ENCODE data around the gene PPP4R4. TPM values are rescaled to one million over a fixed set of nuclear protein-coding genes. Genes with fewer than 3 reads are reported as not detected.
"Not testable (repeated sequence)": the region's sequence is repeated elsewhere in the genome, so short reads cannot be mapped to it uniquely, and the experiment has no call there.

The PPP4R4 gene
- total RNA-seq, 3 donors from 2014 or later (not counting 1 experiment from before 2014, with no cell fraction given), result 0.52 to 0.58 TPM; not detected in 1

DNA sequence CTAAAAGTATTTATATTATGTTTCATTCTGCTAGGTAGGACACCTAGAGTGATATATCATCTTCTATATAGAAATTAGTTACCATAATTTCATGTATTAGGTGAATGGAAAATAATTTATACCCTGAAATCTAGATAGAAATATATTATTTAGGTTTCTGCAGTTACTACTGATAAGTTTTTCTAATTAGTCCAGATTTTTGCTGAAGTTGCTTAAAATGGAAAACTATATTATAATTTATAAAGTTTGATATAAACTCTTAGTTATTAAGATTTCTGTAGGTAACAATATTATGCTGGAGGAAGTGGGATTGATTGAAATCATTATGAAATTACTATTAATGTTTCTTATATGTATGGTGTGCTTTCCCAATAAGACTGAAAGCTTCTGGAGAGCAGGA lies 62.9 kb downstream of the PPP4R4 start:
- H3K4me1 Mint-ChIP-seq, result no peaks in the 10 kb centered on the region
- DNase-seq (no peak), ATAC-seq (no peak)
- Histone ChIP-seq H3K4me3 (ENCODE audit: low read length) (no peak overlapping the region), H3K4me1 (ENCODE audit: control insufficient read depth, insufficient read depth, low read length) (no peaks in the 10 kb centered on the region), H3K36me3 (ENCODE audit: control insufficient read depth, insufficient read depth, low read length) (no peaks in the 10 kb centered on the region), H3K27ac (ENCODE audit: low read length) (no peak overlapping the region), H3K9me3 (ENCODE audit: control insufficient read depth, insufficient read depth, low read length) (no peaks in the 10 kb centered on the region), H3K27me3 (ENCODE audit: control insufficient read depth, insufficient read depth, low read length) (no peaks in the 10 kb centered on the region)
- TF ChIP-seq, protein P1, sequence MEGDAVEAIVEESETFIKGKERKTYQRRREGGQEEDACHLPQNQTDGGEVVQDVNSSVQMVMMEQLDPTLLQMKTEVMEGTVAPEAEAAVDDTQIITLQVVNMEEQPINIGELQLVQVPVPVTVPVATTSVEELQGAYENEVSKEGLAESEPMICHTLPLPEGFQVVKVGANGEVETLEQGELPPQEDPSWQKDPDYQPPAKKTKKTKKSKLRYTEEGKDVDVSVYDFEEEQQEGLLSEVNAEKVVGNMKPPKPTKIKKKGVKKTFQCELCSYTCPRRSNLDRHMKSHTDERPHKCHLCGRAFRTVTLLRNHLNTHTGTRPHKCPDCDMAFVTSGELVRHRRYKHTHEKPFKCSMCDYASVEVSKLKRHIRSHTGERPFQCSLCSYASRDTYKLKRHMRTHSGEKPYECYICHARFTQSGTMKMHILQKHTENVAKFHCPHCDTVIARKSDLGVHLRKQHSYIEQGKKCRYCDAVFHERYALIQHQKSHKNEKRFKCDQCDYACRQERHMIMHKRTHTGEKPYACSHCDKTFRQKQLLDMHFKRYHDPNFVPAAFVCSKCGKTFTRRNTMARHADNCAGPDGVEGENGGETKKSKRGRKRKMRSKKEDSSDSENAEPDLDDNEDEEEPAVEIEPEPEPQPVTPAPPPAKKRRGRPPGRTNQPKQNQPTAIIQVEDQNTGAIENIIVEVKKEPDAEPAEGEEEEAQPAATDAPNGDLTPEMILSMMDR (IDR thresholded peaks at IDR 0.05), result no peak
- no peaks in the 10 kb centered on the region for H3K36me3 Mint-ChIP-seq
- intact Hi-C loops (cut with micrococcal nuclease), result no loop called here
- H3K27ac Mint-ChIP-seq, result no peak overlapping the region
- H3K9me3 Mint-ChIP-seq, result no peaks in the 10 kb centered on the region
- no peak overlapping the region for H3K4me3 Mint-ChIP-seq
- peaks cover 0 to 4% of the 10 kb centered on the region in 2 donors for H3K27me3 Mint-ChIP-seq (ENCODE audit: low read depth in 2 of 2)

DNA sequence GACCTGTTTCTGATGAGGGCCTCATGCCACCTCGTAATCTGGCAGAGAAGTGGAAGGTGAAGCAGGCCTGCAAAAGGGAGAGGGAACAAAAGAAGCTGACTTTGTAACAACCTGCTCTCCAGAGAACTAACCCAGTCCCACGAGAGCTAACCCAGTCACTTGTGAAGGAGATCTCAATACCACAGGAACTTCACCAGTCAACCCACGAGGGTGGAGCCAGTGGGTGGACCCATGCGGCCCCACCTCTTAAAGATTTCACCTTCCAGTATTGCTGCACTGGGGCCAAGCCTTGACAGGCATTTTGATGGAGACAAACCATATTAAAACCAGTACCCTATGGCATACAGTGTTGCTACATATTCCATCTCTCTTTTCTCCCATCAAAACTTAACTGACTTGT lies 63.9 kb downstream of the PPP4R4 start:
- ATAC-seq, result no peak
- H3K9me3 Mint-ChIP-seq, result no peaks in the 10 kb centered on the region
- H3K36me3 Mint-ChIP-seq, result no peaks in the 10 kb centered on the region
- Histone ChIP-seq H3K36me3 (ENCODE audit: control insufficient read depth, insufficient read depth, low read length) (no peaks in the 10 kb centered on the region), H3K27me3 (ENCODE audit: control insufficient read depth, insufficient read depth, low read length) (peaks cover 2% of the 10 kb centered on the region), H3K9me3 (ENCODE audit: control insufficient read depth, insufficient read depth, low read length) (no peaks in the 10 kb centered on the region), H3K4me3 (ENCODE audit: low read length) (no peak overlapping the region), H3K27ac (ENCODE audit: low read length) (no peak overlapping the region), H3K4me1 (ENCODE audit: control insufficient read depth, insufficient read depth, low read length) (no peaks in the 10 kb centered on the region)
- peaks cover 0 to 6% of the 10 kb centered on the region in 2 donors for H3K27me3 Mint-ChIP-seq (ENCODE audit: low read depth in 2 of 2)
- no peak for DNase-seq
- intact Hi-C loops (cut with micrococcal nuclease), result no loop called here
- no peaks in the 10 kb centered on the region for H3K4me1 Mint-ChIP-seq
- no peak overlapping the region for H3K27ac Mint-ChIP-seq
- 54% methylated on average over 4 of the region's 4 CpGs for WGBS (ENCODE audit: insufficient coverage)
- TF ChIP-seq, protein P1 (IDR thresholded peaks at IDR 0.05), result no peak
- no peak overlapping the region for H3K4me3 Mint-ChIP-seq

- Mint-ChIP-seq H3K36me3 (no peaks in the 10 kb centered on the region), H3K4me3 (no peak overlapping the region), H3K9me3 (no peaks in the 10 kb centered on the region), H3K4me1 (no peaks in the 10 kb centered on the region), H3K27ac (no peak overlapping the region), H3K27me3 (ENCODE audit: low read depth in 2 of 2) (peaks cover 0 to 6% of the 10 kb centered on the region in 2 donors)
- H3K27me3 ChIP-seq (ENCODE audit: control insufficient read depth, insufficient read depth, low read length), result peaks cover 2% of the 10 kb centered on the region
- ATAC-seq, result no peak
- 89% methylated on average over 1 of the region's 2 CpGs for WGBS (ENCODE audit: insufficient coverage)
- H3K4me3 ChIP-seq (ENCODE audit: low read length), result no peak overlapping the region
- H3K9me3 ChIP-seq (ENCODE audit: control insufficient read depth, insufficient read depth, low read length), result no peaks in the 10 kb centered on the region
- H3K27ac ChIP-seq (ENCODE audit: low read length), result no peak overlapping the region
- H3K36me3 ChIP-seq (ENCODE audit: control insufficient read depth, insufficient read depth, low read length), result no peaks in the 10 kb centered on the region
- intact Hi-C loops (cut with micrococcal nuclease), result no loop called here
- no peak for DNase-seq
- TF ChIP-seq, protein P1 (IDR thresholded peaks at IDR 0.05), result no peak
- H3K4me1 ChIP-seq (ENCODE audit: control insufficient read depth, insufficient read depth, low read length), result no peaks in the 10 kb centered on the region
Measured at GRCh38 chr14:94239406-94239805, 65.3 kb downstream of the PPP4R4 start.

DNA sequence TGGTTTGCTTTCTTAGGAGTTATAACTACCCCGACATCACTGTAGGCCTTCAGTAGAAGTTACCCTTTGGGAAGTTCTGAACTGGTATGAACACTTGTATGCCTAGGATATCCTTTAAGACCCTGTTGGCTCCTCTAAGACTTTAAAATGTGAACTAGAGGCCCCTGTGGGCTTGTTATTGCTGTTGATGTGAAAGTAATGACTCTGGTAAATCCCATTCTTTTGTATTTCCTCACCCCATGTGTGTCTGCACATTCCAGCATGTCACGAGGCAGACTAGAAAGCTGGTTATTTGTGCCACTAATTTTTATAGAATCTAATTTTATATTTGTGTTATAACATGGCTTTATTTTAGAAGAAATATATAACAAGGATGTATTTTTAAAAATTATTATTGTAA lies 70.1 kb downstream of the PPP4R4 start:
- Histone ChIP-seq H3K27me3 (ENCODE audit: control insufficient read depth, insufficient read depth, low read length) (peaks cover 4% of the 10 kb centered on the region), H3K4me3 (ENCODE audit: low read length) (no peak overlapping the region), H3K36me3 (ENCODE audit: control insufficient read depth, insufficient read depth, low read length) (no peaks in the 10 kb centered on the region), H3K4me1 (ENCODE audit: control insufficient read depth, insufficient read depth, low read length) (no peaks in the 10 kb centered on the region), H3K27ac (ENCODE audit: low read length) (no peak overlapping the region), H3K9me3 (ENCODE audit: control insufficient read depth, insufficient read depth, low read length) (no peaks in the 10 kb centered on the region)
- TF ChIP-seq, protein P1 (IDR thresholded peaks at IDR 0.05), result no peak
- no peak overlapping the region for H3K27ac Mint-ChIP-seq
- H3K36me3 Mint-ChIP-seq, result no peaks in the 10 kb centered on the region
- H3K9me3 Mint-ChIP-seq, result no peaks in the 10 kb centered on the region
- no peak overlapping the region for H3K4me3 Mint-ChIP-seq
- ATAC-seq, result no peak
- DNase-seq, result no peak
- intact Hi-C loops (cut with micrococcal nuclease), result no loop called here
- WGBS (ENCODE audit: insufficient coverage), result 70% methylated on average over 2 of the region's 2 CpGs
- peaks cover 10 to 11% of the 10 kb centered on the region in 2 donors for H3K27me3 Mint-ChIP-seq (ENCODE audit: low read depth in 2 of 2)
- no peaks in the 10 kb centered on the region for H3K4me1 Mint-ChIP-seq

- H3K27ac ChIP-seq (ENCODE audit: low read length); H3K36me3 ChIP-seq (ENCODE audit: control insufficient read depth, insufficient read depth, low read length); H3K27ac Mint-ChIP-seq; H3K4me3 ChIP-seq (ENCODE audit: low read length); H3K4me3 Mint-ChIP-seq; H3K9me3 ChIP-seq (ENCODE audit: control insufficient read depth, insufficient read depth, low read length); intact Hi-C loops (cut with micrococcal nuclease); H3K4me1 ChIP-seq (ENCODE audit: control insufficient read depth, insufficient read depth, low read length); ATAC-seq; H3K27me3 ChIP-seq (ENCODE audit: control insufficient read depth, insufficient read depth, low read length); DNase-seq; H3K4me1 Mint-ChIP-seq: not testable (repeated sequence)
- H3K36me3 Mint-ChIP-seq, result peaks cover 14% of the 10 kb centered on the region
- H3K27me3 Mint-ChIP-seq (ENCODE audit: low read depth in 2 of 2), result peaks cover 24 to 43% of the 10 kb centered on the region in 2 donors
- 46% methylated on average over 2 of the region's 3 CpGs for WGBS (ENCODE audit: insufficient coverage)
- H3K9me3 Mint-ChIP-seq, result peaks cover 2 to 11% of the 10 kb centered on the region in 2 donors
Measured at GRCh38 chr14:94264195-94264594, 90.1 kb downstream of the PPP4R4 start.
